ENCODE data around the gene DDR2. TPM values are rescaled to one million over a fixed set of nuclear protein-coding genes. Genes with fewer than 3 reads are reported as not detected.
A peak's percentile ranks its signal among the peaks of the same experiment; 100 is the strongest.
"Not testable (repeated sequence)": the region's sequence is repeated elsewhere in the genome, so short reads cannot be mapped to it uniquely, and the experiment has no call there.

Gene DDR2
- total RNA-seq, 1 experiment from 2014 or later: 38.1 TPM

DNA sequence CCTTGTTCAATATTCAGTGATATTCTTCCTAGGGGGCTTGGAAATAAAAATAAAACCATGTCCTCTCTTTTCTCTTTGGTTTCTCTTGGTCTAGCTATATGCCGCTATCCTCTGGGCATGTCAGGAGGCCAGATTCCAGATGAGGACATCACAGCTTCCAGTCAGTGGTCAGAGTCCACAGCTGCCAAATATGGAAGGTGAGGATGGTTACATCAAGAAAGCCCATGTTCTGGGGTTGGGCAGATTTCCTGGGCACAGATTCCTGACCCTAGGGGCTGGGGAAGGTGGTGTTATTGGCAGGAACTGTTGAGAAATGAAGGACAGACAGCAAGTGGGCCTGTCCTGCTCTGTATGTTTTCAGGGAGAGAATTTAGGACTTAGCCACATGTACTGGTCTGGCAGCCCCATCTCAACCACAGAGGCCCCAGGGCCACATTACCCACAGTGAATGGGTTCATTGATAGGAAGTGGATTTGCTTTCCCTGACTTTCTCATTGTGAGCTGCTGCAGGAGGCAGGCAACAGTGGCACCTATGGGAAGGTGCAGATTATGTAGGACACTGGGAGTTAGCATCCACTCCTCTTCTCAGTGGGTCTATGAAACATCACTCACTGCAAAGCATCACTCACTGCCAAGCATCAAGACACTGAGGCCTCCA lies 120.9 kb downstream of the DDR2 start:
- Histone ChIP-seq H3K36me3 (peaks cover 49% of the 10 kb centered on the region), H3K27me3 (no peaks in the 10 kb centered on the region)
- DNase-seq: no peak

GRCh38 chr1:162753998-162754585 lies 121.8 kb downstream of the DDR2 start:
- Histone ChIP-seq H3K4me3 (no peak overlapping the region), H3K27me3 (no peaks in the 10 kb centered on the region), H3K36me3 (peaks cover 56% of the 10 kb centered on the region), H3K9me3 (peaks cover 8% of the 10 kb centered on the region; the same call in 1 of the 2 replicates)
- DNase-seq: no peak

More for the DNA sequence above, 120.9 kb downstream of the DDR2 start:
- Histone ChIP-seq H3K9me3 (peaks cover 9% of the 10 kb centered on the region; the same call in 1 of the 2 replicates), H3K4me3 (no peak overlapping the region)

- DNase-seq: peak; percentile 22
- peaks cover 67% of the 10 kb centered on the region for H3K36me3 ChIP-seq
- no peak overlapping the region for H3K4me3 ChIP-seq
- H3K9me3 ChIP-seq: 0 out of 2 replicates have a peak, but pooled peaks cover 6% of the 10 kb centered on the region
- H3K27me3 ChIP-seq: no peaks in the 10 kb centered on the region
These were observed 123.0 kb downstream of the DDR2 start for GRCh38 chr1:162755306-162755705.

DNA sequence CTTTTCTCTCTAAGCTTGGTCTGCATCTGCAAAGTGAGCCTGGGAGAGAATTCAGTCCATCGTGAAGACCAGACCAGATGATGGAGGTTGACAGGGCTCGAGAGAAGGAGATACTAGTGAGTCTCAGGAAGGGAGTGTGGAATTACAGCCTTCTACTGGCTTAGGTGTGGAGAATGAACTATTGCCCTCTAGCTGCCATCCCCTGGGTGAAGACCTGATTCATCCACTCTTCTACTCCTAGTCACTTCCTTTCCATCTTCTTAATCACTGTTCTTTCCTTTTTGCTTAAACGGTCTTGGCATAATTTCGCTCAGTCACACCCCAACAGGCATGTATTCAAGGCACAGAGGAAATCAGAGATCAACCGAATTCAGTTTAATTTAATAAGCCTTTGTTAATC lies 124.3 kb downstream of the DDR2 start:
- Histone ChIP-seq H3K4me3 (no peak overlapping the region), H3K27me3 (no peaks in the 10 kb centered on the region), H3K9me3 (no peaks in the 10 kb centered on the region), H3K36me3 (peaks cover 74% of the 10 kb centered on the region)
- DNase-seq: peak; percentile 16

DNA sequence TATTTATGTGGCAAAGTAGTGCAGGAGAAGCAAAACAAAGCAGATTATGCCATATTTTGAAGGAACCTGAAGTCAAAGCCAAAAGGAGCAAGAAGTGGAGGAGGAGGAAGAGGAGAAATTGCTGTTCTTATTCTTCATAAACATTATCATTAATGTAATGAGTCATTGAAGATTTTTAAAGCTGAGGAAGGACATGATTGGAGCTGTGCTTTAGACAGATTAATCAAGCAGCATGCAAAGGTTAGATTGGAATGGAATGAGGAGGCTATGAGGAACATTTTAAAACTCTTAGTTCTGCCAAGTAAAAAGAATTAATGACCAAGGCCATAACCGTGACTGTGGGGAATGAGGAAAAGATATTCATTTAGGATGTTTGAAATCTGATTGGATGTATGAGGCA lies 125.2 kb downstream of the DDR2 start:
- DNase-seq: no peak
- Histone ChIP-seq H3K4me3 (no peak overlapping the region), H3K27me3 (no peaks in the 10 kb centered on the region), H3K9me3 (no peaks in the 10 kb centered on the region), H3K36me3 (peaks cover 82% of the 10 kb centered on the region)

GRCh38 chr1:162765788-162766187 lies 133.5 kb downstream of the DDR2 start:
- Histone ChIP-seq H3K4me3 (no peak overlapping the region), H3K27me3 (no peaks in the 10 kb centered on the region), H3K36me3 (peaks cover 60% of the 10 kb centered on the region), H3K9me3 (no peaks in the 10 kb centered on the region)
- DNase-seq: no peak

DNA sequence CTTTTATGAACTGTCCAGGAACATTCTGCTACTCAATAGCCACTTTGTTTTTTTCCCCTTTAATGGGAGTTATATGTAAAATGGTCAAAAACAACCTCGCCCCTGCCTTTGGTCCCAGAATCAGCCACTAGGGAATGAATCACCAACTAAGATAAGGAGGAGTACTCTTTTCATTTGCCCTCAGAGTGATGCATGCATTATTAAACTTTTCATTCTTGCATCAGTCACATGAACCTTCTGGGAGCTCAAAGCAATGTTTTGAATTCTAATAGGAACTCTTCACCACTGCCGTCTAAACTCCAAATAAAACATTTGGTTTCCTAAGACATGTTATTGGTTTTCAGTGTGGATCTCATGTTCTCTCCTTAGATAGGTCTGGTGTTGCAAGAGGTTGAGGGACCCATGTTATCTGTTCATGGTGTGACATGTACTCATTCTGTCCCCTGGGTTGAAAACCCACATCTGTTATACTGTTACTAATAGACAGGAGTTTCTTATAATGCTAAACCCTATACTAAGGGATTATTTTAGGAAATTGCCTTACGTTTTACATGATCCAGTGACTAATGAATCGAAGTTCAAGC lies 140.4 kb downstream of the DDR2 start:
- Histone ChIP-seq H3K27me3 (no peaks in the 10 kb centered on the region), H3K9me3 (no peaks in the 10 kb centered on the region), H3K4me3 (no peak overlapping the region), H3K36me3 (peaks cover 76% of the 10 kb centered on the region)
- DNase-seq: no peak

- H3K9me3 ChIP-seq: no peaks in the 10 kb centered on the region
- no peak overlapping the region for H3K4me3 ChIP-seq
- no peak for DNase-seq
- H3K27me3 ChIP-seq: no peaks in the 10 kb centered on the region
- H3K36me3 ChIP-seq: peaks cover 79% of the 10 kb centered on the region
These were observed 141.7 kb downstream of the DDR2 start for GRCh38 chr1:162774007-162774406.

- no peak for DNase-seq
- peaks cover 70% of the 10 kb centered on the region for H3K36me3 ChIP-seq
These were observed 146.8 kb downstream of the DDR2 start for GRCh38 chr1:162779043-162779442.

DNA sequence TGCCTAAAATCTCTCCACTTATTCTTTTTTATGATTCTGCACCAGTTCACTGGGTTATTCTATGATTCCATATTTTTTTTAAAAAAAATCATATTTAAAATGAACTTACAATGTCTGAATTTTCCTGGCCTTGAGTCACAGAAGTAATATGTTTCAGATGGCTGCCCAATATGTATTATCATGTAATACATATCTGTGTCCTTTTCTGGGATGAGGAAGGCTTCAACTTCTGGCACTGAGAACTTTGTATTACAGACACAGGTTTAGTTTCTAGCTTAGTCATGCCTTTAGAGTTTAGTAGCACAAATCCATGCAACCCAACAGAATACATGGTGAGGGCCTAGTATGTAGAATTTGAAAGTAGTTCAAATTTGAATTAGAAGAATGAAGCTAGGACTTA lies 150.4 kb downstream of the DDR2 start:
- Histone ChIP-seq H3K36me3 (peaks cover 42% of the 10 kb centered on the region), H3K9me3 (no peaks in the 10 kb centered on the region), H3K27me3 (no peaks in the 10 kb centered on the region), H3K4me3 (no peak overlapping the region)
- DNase-seq: no peak

More at GRCh38 chr1:162779043-162779442, 146.8 kb downstream of the DDR2 start:
- no peak overlapping the region for H3K4me3 ChIP-seq
- no peaks in the 10 kb centered on the region for H3K27me3 ChIP-seq
- H3K9me3 ChIP-seq: no peaks in the 10 kb centered on the region

DNA sequence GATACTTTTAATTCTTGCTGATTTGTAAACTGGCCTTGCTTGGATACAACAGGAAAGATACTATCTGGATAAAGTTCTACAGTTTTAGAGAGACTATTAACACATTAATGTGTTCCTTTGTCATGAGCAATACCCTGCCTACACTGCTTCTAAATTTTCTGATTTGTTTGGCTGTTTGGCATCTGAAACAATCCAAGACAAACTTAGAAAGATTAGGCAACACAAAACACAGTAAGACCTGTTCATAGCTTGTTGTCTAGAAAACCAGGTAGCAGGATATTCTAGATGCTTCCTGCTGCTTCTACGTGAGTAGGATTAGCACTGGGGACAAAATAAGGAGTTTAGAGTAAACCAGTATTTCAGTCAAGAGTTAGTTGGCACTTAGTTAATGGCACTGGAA lies 152.7 kb downstream of the DDR2 start:
- H3K4me3 ChIP-seq, H3K9me3 ChIP-seq, H3K27me3 ChIP-seq, DNase-seq: not testable (repeated sequence)
- H3K36me3 ChIP-seq: peaks cover 23% of the 10 kb centered on the region

GRCh38 chr1:162788783-162789182 lies 156.5 kb downstream of the DDR2 start:
- H3K36me3 ChIP-seq, H3K9me3 ChIP-seq, H3K27me3 ChIP-seq, H3K4me3 ChIP-seq: not testable (repeated sequence)
- DNase-seq: peak; percentile 3

DNA sequence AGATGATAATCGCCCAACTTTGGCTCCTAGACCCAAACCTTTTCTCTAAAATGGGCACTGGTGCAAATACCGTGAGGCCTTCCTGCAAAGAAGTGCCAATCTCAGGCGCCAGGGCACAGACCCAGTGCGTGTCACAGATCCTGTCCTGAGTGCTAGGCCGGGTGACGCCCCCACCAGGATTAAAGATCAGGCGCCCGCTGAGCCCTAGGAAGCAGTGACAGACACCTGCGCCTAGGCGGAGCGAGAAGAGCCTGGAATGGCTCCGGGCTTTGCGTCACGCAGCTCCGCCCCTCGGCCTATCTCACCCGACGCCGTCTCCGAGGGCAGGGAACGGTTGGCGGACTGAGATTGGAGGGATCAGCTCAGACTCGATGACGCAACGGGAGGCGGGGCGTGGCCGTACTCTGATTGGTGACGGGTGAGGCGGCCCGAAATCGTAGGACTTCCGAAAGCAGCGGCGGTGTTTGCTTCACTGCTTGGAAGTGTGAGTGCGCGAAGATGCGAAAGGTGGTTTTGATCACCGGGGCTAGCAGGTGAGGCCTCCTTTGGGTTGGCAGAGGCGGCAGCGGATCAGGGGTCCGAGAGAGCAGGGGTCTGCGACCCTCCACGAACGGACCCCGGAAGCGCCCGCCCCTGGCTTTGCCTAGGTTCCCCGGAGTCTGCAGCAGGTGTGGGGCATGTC lies 158.2 kb downstream of the DDR2 start, which contains the start of gene HSD17B7:
HSD17B7 (plus strand) TSS at position 400 of the 682 bp plus-strand sequence; CDS start at position 499, 99 bp downstream.
- peak within 1 kb of the TSS; percentile 66 for H3K4me3 ChIP-seq
- not testable (repeated sequence) for H3K36me3 ChIP-seq, H3K27me3 ChIP-seq, H3K9me3 ChIP-seq
- peak; percentile 66 for DNase-seq

DNA sequence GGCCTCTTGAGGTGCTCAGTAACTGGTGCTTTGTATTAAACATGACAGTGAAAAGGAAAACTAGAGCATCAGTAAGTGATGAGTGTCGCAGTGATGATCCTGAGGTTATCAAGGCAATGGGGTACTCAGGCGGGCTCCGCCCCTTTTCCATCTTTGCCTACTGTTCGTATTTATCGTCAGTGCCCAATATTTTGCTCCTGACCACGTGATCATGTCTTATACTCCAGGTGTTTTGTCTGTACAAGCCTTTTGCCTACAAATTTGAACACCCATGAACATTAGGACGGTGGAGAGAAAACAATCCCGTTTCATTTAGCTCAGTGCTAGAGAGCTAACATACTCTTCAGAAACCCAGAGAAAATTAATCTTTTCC lies 158.7 kb downstream of the DDR2 start:
- not testable (repeated sequence) for H3K27me3 ChIP-seq, H3K36me3 ChIP-seq, H3K9me3 ChIP-seq, DNase-seq
- peak overlapping the region; percentile 66 for H3K4me3 ChIP-seq

DNA sequence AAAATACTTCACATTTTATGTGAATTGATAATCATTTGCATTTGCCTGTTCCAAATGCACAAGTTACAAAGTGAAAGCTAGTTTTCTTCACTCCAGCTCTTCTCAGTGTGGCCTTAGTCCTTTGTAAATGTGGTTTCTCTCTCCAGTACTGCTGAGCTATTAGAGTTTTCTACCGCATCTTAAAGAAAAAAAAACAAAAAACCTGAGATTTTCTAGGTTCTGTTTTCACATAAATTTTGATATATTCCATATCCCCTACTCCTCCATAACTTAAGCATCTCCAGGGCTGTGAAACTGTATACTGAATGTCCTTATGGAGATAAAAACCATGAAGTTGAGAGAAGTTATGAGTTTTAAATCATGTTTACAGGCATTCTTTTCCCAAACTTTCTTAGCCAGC lies 162.0 kb downstream of the DDR2 start:
- not testable (repeated sequence) for H3K36me3 ChIP-seq, H3K9me3 ChIP-seq, H3K27me3 ChIP-seq, H3K4me3 ChIP-seq, DNase-seq

DNA sequence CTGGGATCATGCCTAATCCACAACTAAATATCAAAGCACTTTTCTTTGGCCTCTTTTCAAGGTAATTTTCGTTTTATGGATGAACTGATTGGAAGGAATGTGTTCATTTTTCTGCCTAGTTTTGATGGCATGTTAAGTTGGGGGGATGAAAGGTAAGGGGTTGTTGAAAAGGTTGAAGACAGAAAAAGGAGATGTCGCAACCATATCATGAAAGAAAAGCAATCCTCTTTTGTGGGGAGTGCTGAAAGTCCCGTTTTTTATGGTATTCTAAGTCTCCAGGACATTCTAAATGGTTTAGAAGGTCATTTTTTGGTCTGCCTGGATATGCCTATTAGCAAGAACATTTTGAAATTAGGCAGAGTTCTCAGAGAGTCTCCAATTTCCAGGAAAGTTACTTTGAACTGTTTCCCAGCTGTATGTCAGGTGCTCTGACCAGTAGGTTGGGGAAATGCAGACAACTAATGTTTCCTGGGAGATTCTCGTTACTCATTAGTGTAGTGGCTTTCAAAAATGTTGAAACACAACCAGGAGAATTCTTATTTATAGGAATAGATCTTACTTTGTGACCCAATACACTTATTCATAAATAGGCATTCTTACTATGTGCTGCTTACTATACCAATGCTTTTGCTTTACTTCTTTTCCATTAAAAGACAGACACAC lies 164.5 kb downstream of the DDR2 start:
- DNase-seq: not testable (repeated sequence)

More for the DNA sequence above, 164.5 kb downstream of the DDR2 start:
- H3K36me3 ChIP-seq, H3K27me3 ChIP-seq, H3K4me3 ChIP-seq, H3K9me3 ChIP-seq: not testable (repeated sequence)
